Osteoblast (primary cell): ENCODE results near the gene RXFP3. TPM values are rescaled to one million over a fixed set of nuclear protein-coding genes. Genes with fewer than 3 reads are reported as not detected.
"Not testable (repeated sequence)": the region's sequence is repeated elsewhere in the genome, so short reads cannot be mapped to it uniquely, and the experiment has no call there.

Experiments
- DNase-seq: peaks from one replicate; pipeline ENCODE4 v3.0.0; 2011; ENCODE audit warnings: low spot score, mixed read lengths; ENCODE audit not compliant: insufficient read length; ENCODE audit errors: missing footprints
- H2AFZ ChIP-seq: 2 replicates; pipeline ENCODE4 v1.6.0; 2011; ENCODE audit warnings: mild to moderate bottlenecking, low read length
- H3K27ac ChIP-seq: 2 replicates; pipeline ENCODE4 v1.5.1; 2011; ENCODE audit warnings: mild to moderate bottlenecking, low read depth, low read length, moderate library complexity
- H3K27me3 ChIP-seq: 2 replicates; pipeline ENCODE4 v1.6.0; 2012; ENCODE audit warnings: mild to moderate bottlenecking, control low read depth, inconsistent platforms, low read length, moderate library complexity; ENCODE audit not compliant: insufficient read depth
- H3K36me3 ChIP-seq: 2 replicates; pipeline ENCODE4 v1.5.1; 2011; ENCODE audit warnings: mild to moderate bottlenecking, low read length, control low read depth, moderate library complexity; ENCODE audit not compliant: insufficient read depth
- H3K4me1 ChIP-seq: 2 replicates; pipeline ENCODE4 v1.5.1; 2011; ENCODE audit warnings: mild to moderate bottlenecking, low read length, control low read depth, moderate library complexity; ENCODE audit not compliant: insufficient read depth
- H3K4me2 ChIP-seq: 2 replicates; pipeline ENCODE4 v1.6.0; 2011; ENCODE audit warnings: mild to moderate bottlenecking, low read length; ENCODE audit not compliant: insufficient read depth
- H3K4me3 ChIP-seq: fragments of 200-600 bp; sonication (generic); 3 replicates; pipeline ENCODE4 v1.5.1; 2012; ENCODE audit warnings: mild to moderate bottlenecking, low read length, inconsistent platforms; ENCODE audit not compliant: insufficient read depth
- H3K79me2 ChIP-seq: 2 replicates; pipeline ENCODE4 v1.6.0; 2012; ENCODE audit warnings: mild to moderate bottlenecking, low read length, control low read depth, inconsistent platforms; ENCODE audit not compliant: insufficient read depth
- H3K9me3 ChIP-seq: 2 replicates; pipeline ENCODE4 v1.5.1; 2011; ENCODE audit warnings: low read depth, low read length, control low read depth
- H4K20me1 ChIP-seq: 2 replicates; pipeline ENCODE4 v1.6.0; 2012; ENCODE audit warnings: mild to moderate bottlenecking, low read length, control low read depth; ENCODE audit not compliant: insufficient read depth
- CTCF ChIP-seq: IDR thresholded peaks from 2 replicates; pipeline ENCODE4 v1.5.1; 2011; ENCODE audit warnings: mild to moderate bottlenecking, low read depth, low read length, moderate library complexity; ENCODE audit errors: extremely low read depth
- total RNA-seq: library from RNA; depleted of rRNA; stranded (reverse); fragments of >200 nt; gene quantifications from 2 replicates; pipeline ENCODE4 v1.2.3, GENCODE V29; 2012

RXFP3 gene
- total RNA-seq, 1 donor = not detected

GRCh38 chr5:33941090-33941489, 4.9 kb downstream of the RXFP3 start:
- Histone ChIP-seq H2AFZ (no peak overlapping the region), H3K36me3 (no peaks in the 10 kb centered on the region), H3K79me2 (no peaks in the 10 kb centered on the region), H3K4me2 (no peak overlapping the region), H4K20me1 (no peaks in the 10 kb centered on the region), H3K27ac (no peak overlapping the region), H3K27me3 (peaks cover 79% of the 10 kb centered on the region), H3K4me3 (no peak overlapping the region), H3K9me3 (no peaks in the 10 kb centered on the region), H3K4me1 (peaks cover 7% of the 10 kb centered on the region)
- DNase-seq = no peak
- TF ChIP-seq CTCF = no peak

GRCh38 chr5:33944543-33945132, 8.5 kb downstream of the RXFP3 start:
- TF ChIP-seq CTCF = no peak
- DNase-seq = no peak
- Histone ChIP-seq H3K4me2 (no peak overlapping the region), H4K20me1 (no peaks in the 10 kb centered on the region), H2AFZ (no peak overlapping the region), H3K27ac (no peak overlapping the region), H3K79me2 (no peaks in the 10 kb centered on the region), H3K27me3 (peaks cover 74% of the 10 kb centered on the region), H3K4me1 (no peaks in the 10 kb centered on the region), H3K36me3 (no peaks in the 10 kb centered on the region), H3K4me3 (no peak overlapping the region), H3K9me3 (no peaks in the 10 kb centered on the region)

GRCh38 chr5:33952175-33952574, 16.0 kb downstream of the RXFP3 start:
- not testable (repeated sequence) for H3K36me3 ChIP-seq, H3K4me2 ChIP-seq, DNase-seq, H3K27ac ChIP-seq, H3K4me1 ChIP-seq, H3K4me3 ChIP-seq, H3K79me2 ChIP-seq, H3K9me3 ChIP-seq, H4K20me1 ChIP-seq, H2AFZ ChIP-seq
- H3K27me3 ChIP-seq = peaks cover 19% of the 10 kb centered on the region

- TF ChIP-seq CTCF = no peak
- DNase-seq = no peak
- H2AFZ ChIP-seq = no peak overlapping the region
Observed at GRCh38 chr5:33957577-33958150, 21.5 kb downstream of the RXFP3 start.

More at GRCh38 chr5:33957577-33958150, 21.5 kb downstream of the RXFP3 start:
- Histone ChIP-seq H3K9me3 (peaks cover 2% of the 10 kb centered on the region), H3K36me3 (no peaks in the 10 kb centered on the region), H3K79me2 (no peaks in the 10 kb centered on the region), H3K4me3 (no peak overlapping the region), H3K4me2 (no peak overlapping the region), H4K20me1 (no peaks in the 10 kb centered on the region), H3K27ac (no peak overlapping the region), H3K27me3 (peaks cover 9% of the 10 kb centered on the region), H3K4me1 (no peaks in the 10 kb centered on the region)
